Urothelium cell line (cell line): Measurements from ENCODE around the gene SLC25A25.

Experiments
- DNase-seq: peaks from one replicate; pipeline ENCODE4 v3.0.0; 2011; ENCODE audit warnings: low spot score, mixed read lengths
- FAIRE-seq: peaks from 2 replicates; lab custom pipeline; 2011; peaks lifted over from hg19 to GRCh38; lab: Jason Lieb, UNC

The SLC25A25 gene

GRCh38 chr9:128072144-128073021 lies 4.4 kb downstream of the SLC25A25 start:
- no peak for FAIRE-seq
- DNase-seq: no peak

GRCh38 chr9:128073253-128073886 lies 5.3 kb downstream of the SLC25A25 start:
- FAIRE-seq: no peak
- no peak for DNase-seq

- FAIRE-seq: no peak
- DNase-seq: no peak
These were observed 9.9 kb downstream of the SLC25A25 start for GRCh38 chr9:128077847-128078503.

- DNase-seq (no peak), FAIRE-seq (no peak)
These were observed 10.7 kb downstream of the SLC25A25 start for GRCh38 chr9:128078504-128079434.

GRCh38 chr9:128080206-128080605 lies 12.2 kb downstream of the SLC25A25 start:
- FAIRE-seq (no peak), DNase-seq (no peak)

GRCh38 chr9:128081056-128081455 lies 13.0 kb downstream of the SLC25A25 start:
- no peak for FAIRE-seq
- DNase-seq: no peak

- DNase-seq (no peak), FAIRE-seq (no peak)
These were observed 14.1 kb downstream of the SLC25A25 start for GRCh38 chr9:128082151-128082550.

GRCh38 chr9:128084746-128085145 lies 16.7 kb downstream of the SLC25A25 start:
- no peak for FAIRE-seq

GRCh38 chr9:128085943-128086342 lies 17.9 kb downstream of the SLC25A25 start:
- no peak for FAIRE-seq

More at GRCh38 chr9:128084746-128085145, 16.7 kb downstream of the SLC25A25 start:
- DNase-seq: no peak

GRCh38 chr9:128087262-128087661 lies 19.2 kb downstream of the SLC25A25 start:
- FAIRE-seq (no peak), DNase-seq (no peak)

More at GRCh38 chr9:128085943-128086342, 17.9 kb downstream of the SLC25A25 start:
- DNase-seq: no peak

- DNase-seq (no peak), FAIRE-seq (no peak)
These were observed 20.4 kb downstream of the SLC25A25 start for GRCh38 chr9:128088253-128088945.

- FAIRE-seq (no peak), DNase-seq (no peak)
These were observed 21.3 kb downstream of the SLC25A25 start for GRCh38 chr9:128089299-128089698.

GRCh38 chr9:128091144-128091543 lies 23.1 kb downstream of the SLC25A25 start:
- DNase-seq (no peak), FAIRE-seq (no peak)

- FAIRE-seq: no peak
- no peak for DNase-seq
These were observed 23.5 kb downstream of the SLC25A25 start for GRCh38 chr9:128091571-128091970.

GRCh38 chr9:128092199-128092977 lies 24.4 kb downstream of the SLC25A25 start:
- FAIRE-seq (no peak), DNase-seq (no peak)

GRCh38 chr9:128093011-128093410 lies 25.0 kb downstream of the SLC25A25 start:
- DNase-seq: no peak
- no peak for FAIRE-seq

- DNase-seq (peak; percentile 90), FAIRE-seq (no peak)
These were observed 26.3 kb downstream of the SLC25A25 start for GRCh38 chr9:128094166-128094949.

GRCh38 chr9:128094950-128095544 lies 27.0 kb downstream of the SLC25A25 start:
- no peak for DNase-seq
- no peak for FAIRE-seq
